HL-60 (cell line): ENCODE measurements around the gene TM4SF18.
"Not testable (repeated sequence)": the region's sequence is repeated elsewhere in the genome, so short reads cannot be mapped to it uniquely, and the experiment has no call there.

Experiments
- DNase-seq, 2 experiments: peaks; one replicate each; pipeline ENCODE4 v3.0.0-alpha.2; 2010 to 2020; ENCODE audit warnings: low read depth in 1 of 2, low spot score in 1 of 2
- H3K27ac ChIP-seq: fragments of 250-450 bp; sonication (Bioruptor Pico); replicated peaks from 2 replicates; pipeline ENCODE4 v1.5.1; 2020; ENCODE audit warnings: mild to moderate bottlenecking, moderate library complexity
- H3K27me3 ChIP-seq: fragments of 250-450 bp; sonication (Bioruptor Pico); 2 replicates; pipeline ENCODE4 v1.5.1; 2021; ENCODE audit warnings: mild to moderate bottlenecking, moderate library complexity; ENCODE audit not compliant: insufficient read depth, poor library complexity, severe bottlenecking
- H3K4me3 ChIP-seq: replicated peaks from 2 replicates; pipeline ENCODE4 v1.5.1; 2011; ENCODE audit warnings: mild to moderate bottlenecking, control low read depth, low read length; ENCODE audit not compliant: insufficient read depth
- GABPA ChIP-seq: IDR thresholded peaks from 2 replicates; pipeline ENCODE4 v1.6.1; 2012; ENCODE audit warnings: low read depth
- POLR2AphosphoS5 ChIP-seq: IDR thresholded peaks from 2 replicates; pipeline ENCODE4 v1.6.1; 2012; ENCODE audit warnings: low read depth
- SPI1 ChIP-seq: IDR thresholded peaks from 2 replicates; pipeline ENCODE4 v1.6.1; 2012; ENCODE audit warnings: low read depth, mild to moderate bottlenecking, borderline replicate concordance
- TF ChIP-seq, protein P1 (sequence below): IDR thresholded peaks from one replicate; pipeline ENCODE4 v1.5.1; 2011; ENCODE audit warnings: low read length, control low read depth, inconsistent platforms; ENCODE audit not compliant: insufficient read depth
- TF ChIP-seq, protein P2 (sequence below): IDR thresholded peaks from 2 replicates; pipeline ENCODE4 v1.6.1; 2012; ENCODE audit warnings: low read depth; ENCODE audit not compliant: insufficient replicate concordance

The TM4SF18 gene

DNA sequence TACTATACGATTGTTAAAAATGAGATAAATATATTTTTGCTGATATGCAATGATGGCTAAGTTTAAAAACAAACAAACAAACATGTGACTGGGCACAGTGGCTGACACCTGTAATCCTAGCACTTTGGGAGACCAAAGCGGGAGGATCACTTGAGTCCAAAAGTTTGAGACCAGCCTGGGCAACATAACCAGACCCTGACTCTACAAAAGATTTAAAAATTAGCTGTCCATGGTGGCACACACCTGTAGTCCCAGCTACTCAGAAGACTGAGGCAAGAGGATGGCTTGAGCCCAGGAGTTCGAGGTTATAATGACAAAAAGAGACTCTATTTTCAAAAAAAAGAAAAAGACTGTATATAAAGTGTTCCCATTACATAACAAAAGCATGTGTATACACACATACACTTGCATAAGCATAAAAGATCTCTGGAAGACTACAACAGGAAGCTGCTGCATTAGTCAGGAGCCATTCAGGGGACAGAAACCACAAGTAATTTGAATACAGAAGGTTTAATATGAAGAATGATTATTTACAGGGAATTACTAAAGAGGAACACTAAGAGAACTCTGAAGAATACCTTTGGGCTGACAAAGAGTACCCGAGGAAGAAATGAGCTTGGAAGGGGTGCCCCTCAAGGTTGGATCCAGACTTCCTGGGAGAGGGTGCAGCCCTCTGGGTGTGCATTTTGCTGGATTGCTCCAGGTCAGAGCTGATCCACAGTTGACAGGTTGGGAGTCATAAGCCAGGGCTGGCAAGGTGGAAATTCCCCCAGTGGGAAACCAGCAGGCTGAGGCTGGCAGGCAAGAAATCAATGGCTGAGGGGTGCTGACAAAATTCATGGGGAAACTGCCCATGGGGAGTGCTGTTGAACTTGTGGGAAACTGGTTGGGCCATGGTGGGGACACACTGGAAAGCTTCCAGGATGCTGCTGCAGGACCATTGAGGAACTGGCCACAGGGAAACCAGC lies 9.3 kb upstream of the TM4SF18 start:
- Histone ChIP-seq H3K27ac (no peak overlapping the region), H3K27me3 (no peaks in the 10 kb centered on the region), H3K4me3 (no peak overlapping the region)
- TF ChIP-seq SPI1: no peak
- no peak for TF ChIP-seq POLR2AphosphoS5
- TF ChIP-seq, protein P1, sequence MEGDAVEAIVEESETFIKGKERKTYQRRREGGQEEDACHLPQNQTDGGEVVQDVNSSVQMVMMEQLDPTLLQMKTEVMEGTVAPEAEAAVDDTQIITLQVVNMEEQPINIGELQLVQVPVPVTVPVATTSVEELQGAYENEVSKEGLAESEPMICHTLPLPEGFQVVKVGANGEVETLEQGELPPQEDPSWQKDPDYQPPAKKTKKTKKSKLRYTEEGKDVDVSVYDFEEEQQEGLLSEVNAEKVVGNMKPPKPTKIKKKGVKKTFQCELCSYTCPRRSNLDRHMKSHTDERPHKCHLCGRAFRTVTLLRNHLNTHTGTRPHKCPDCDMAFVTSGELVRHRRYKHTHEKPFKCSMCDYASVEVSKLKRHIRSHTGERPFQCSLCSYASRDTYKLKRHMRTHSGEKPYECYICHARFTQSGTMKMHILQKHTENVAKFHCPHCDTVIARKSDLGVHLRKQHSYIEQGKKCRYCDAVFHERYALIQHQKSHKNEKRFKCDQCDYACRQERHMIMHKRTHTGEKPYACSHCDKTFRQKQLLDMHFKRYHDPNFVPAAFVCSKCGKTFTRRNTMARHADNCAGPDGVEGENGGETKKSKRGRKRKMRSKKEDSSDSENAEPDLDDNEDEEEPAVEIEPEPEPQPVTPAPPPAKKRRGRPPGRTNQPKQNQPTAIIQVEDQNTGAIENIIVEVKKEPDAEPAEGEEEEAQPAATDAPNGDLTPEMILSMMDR: no peak
- TF ChIP-seq, protein P2, sequence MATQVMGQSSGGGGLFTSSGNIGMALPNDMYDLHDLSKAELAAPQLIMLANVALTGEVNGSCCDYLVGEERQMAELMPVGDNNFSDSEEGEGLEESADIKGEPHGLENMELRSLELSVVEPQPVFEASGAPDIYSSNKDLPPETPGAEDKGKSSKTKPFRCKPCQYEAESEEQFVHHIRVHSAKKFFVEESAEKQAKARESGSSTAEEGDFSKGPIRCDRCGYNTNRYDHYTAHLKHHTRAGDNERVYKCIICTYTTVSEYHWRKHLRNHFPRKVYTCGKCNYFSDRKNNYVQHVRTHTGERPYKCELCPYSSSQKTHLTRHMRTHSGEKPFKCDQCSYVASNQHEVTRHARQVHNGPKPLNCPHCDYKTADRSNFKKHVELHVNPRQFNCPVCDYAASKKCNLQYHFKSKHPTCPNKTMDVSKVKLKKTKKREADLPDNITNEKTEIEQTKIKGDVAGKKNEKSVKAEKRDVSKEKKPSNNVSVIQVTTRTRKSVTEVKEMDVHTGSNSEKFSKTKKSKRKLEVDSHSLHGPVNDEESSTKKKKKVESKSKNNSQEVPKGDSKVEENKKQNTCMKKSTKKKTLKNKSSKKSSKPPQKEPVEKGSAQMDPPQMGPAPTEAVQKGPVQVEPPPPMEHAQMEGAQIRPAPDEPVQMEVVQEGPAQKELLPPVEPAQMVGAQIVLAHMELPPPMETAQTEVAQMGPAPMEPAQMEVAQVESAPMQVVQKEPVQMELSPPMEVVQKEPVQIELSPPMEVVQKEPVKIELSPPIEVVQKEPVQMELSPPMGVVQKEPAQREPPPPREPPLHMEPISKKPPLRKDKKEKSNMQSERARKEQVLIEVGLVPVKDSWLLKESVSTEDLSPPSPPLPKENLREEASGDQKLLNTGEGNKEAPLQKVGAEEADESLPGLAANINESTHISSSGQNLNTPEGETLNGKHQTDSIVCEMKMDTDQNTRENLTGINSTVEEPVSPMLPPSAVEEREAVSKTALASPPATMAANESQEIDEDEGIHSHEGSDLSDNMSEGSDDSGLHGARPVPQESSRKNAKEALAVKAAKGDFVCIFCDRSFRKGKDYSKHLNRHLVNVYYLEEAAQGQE: peak; percentile 43
- no peak for TF ChIP-seq GABPA
- no peak for DNase-seq

DNA sequence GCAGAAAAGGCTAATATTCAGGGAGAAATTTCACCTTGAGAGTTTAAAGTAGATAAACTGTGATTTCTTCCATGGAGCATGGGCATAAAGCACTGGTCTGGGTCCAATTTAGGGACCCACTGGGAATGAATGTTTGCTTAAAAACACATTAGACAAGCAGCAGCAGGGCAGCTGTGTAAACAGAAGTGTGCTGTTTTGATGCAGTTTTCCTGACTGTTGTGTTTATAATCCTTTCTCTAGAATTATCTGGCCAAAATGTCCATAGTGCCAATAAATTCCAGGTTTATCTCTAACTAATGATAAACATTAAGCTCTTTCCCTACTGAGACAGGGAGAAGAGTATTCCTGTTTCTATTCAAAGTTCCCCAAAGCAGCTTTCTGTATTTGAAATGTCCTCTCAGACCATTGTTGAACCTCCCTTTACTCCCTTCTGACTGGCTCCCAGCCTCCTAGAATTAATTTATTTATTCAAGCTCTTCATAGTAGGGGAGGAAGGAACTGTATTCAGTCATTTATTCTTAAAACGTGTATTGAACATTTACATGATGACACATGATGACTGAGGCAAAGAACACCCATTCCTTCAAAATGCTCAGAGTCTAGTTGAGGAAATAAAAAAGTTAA lies 7.0 kb upstream of the TM4SF18 start:
- TF ChIP-seq, protein P2: no peak
- no peak for TF ChIP-seq POLR2AphosphoS5
- Histone ChIP-seq H3K27ac (no peak overlapping the region), H3K4me3 (no peak overlapping the region), H3K27me3 (no peaks in the 10 kb centered on the region)
- no peak for DNase-seq

DNA sequence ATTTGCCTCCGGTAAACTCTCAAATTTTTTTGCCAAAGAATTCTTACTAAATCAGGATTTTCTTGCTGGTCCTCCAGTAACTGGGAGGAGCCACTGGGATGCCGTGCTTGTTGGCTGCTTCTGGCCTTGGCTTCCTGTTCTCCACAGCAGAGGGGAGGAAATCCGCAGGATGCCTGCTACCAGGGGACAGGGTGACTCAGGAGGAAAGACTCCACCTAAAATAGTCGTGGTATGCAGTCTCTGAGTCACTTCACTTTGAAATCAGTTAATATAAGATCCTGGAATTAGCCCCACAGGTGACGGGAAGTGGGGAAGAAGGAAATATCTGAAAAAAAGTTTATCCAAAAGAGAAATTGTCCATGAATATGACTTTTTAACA lies 6.5 kb upstream of the TM4SF18 start:
- H3K27me3 ChIP-seq: no peaks in the 10 kb centered on the region
- no peak overlapping the region for H3K27ac ChIP-seq
- no peak overlapping the region for H3K4me3 ChIP-seq
- TF ChIP-seq SPI1: no peak
- TF ChIP-seq GABPA: no peak
- TF ChIP-seq, protein P2: no peak
- no peak for DNase-seq

DNA sequence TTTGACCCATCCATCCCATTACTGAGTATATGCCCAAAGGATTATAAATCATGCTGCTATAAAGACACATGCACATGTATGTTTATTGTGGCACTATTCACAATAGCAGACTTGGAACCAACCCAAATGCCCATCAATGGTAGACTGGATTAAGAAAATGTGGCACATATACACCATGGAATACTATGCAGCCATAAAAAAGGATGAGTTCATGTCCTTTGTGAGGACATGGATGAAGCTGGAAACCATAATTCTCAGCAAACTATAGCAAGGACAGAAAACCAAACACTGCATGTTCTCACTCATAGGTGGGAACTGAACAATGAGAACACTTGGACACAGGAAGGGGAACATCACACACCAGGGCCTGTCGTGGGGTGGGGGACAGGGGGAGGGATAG lies 4.0 kb upstream of the TM4SF18 start:
- DNase-seq, H3K4me3 ChIP-seq, H3K27ac ChIP-seq, H3K27me3 ChIP-seq: not testable (repeated sequence)
